SK-N-SH (cell line): ENCODE measurements around the gene PKD1. TPM values are rescaled to one million over a fixed set of nuclear protein-coding genes. Genes with fewer than 3 reads are reported as not detected.

Experiments used
- CTCF ChIA-PET: fragments of 300-600, 350-600 bp; formaldehyde crosslinking; extraction: SDS; loops from one replicate; lab custom pipeline; 2021; lab: Yijun Ruan, JAX
- POLR2A ChIA-PET: fragments of 350-600 bp; sonication (Branson Sonifier 250); formaldehyde crosslinking; extraction: SDS; loops from one replicate; lab custom pipeline; 2020; ENCODE audit warnings: antibody characterized with exemption, inconsistent platforms; lab: Yijun Ruan, JAX
- DNase-seq: peaks from one replicate; pipeline ENCODE4 v3.0.0; 2012
- H2AFZ ChIP-seq: fragments of 200-600 bp; sonication (generic); 2 replicates; pipeline ENCODE4 v1.8.1; 2016; ENCODE audit warnings: antibody characterized with exemption, mild to moderate bottlenecking, low read depth
- H3F3A ChIP-seq: fragments of 200-600 bp; sonication (generic); replicated peaks from 2 replicates; pipeline ENCODE3; 2016; ENCODE audit warnings: antibody characterized with exemption, mild to moderate bottlenecking; ENCODE audit not compliant: insufficient read depth
- H3K27ac ChIP-seq, 2 experiments: fragments of 200-500 bp in 1 of 2; fragments of 200-600 bp in 1 of 2; sonication (Bioruptor generic) in 1 of 2; sonication (generic), shearing (Covaris generic) in 1 of 2; 2 replicates each; pipeline versions ENCODE4 v1.5.1 to v1.6.1; 2014 to 2016; ENCODE audit warnings: low read depth in 2 of 2, inconsistent platforms in 1 of 2, low read length in 1 of 2, mild to moderate bottlenecking in 1 of 2, mixed read lengths in 1 of 2
- H3K27me3 ChIP-seq: fragments of 200-600 bp; sonication (generic), shearing (Covaris generic); 2 replicates; pipeline ENCODE4 v1.6.1; 2016; ENCODE audit warnings: mixed run types; ENCODE audit not compliant: insufficient read depth
- H3K36me3 ChIP-seq, 2 experiments: fragments of 200-500 bp in 1 of 2; fragments of 200-600 bp in 1 of 2; sonication (Bioruptor generic) in 1 of 2; sonication (generic) in 1 of 2; replicated peaks in 1 of 2; 2 replicates each; pipeline versions ENCODE3 to v1.5.1; 2014 to 2016; ENCODE audit warnings: low read length in 1 of 2, mild to moderate bottlenecking in 1 of 2; ENCODE audit not compliant: insufficient read depth in 2 of 2, control insufficient read depth in 1 of 2
- H3K4me1 ChIP-seq, 2 experiments: fragments of 200-500 bp in 1 of 2; fragments of 200-600 bp in 1 of 2; sonication (Bioruptor generic) in 1 of 2; sonication (generic), shearing (Covaris generic) in 1 of 2; 2 replicates each; pipeline versions ENCODE4 v1.5.1 to v1.6.1; 2014 to 2016; ENCODE audit warnings: low read depth in 1 of 2, low read length in 1 of 2, mixed run types in 1 of 2; ENCODE audit not compliant: insufficient read depth in 2 of 2, control insufficient read depth in 1 of 2
- H3K4me2 ChIP-seq: fragments of 200-600 bp; sonication (generic), shearing (Covaris generic); 2 replicates; pipeline ENCODE4 v1.6.1; 2017; ENCODE audit warnings: mixed run types
- H3K4me3 ChIP-seq, 2 experiments: fragments of 200-500 bp in 1 of 2; fragments of 200-600 bp in 1 of 2; sonication (Bioruptor generic) in 1 of 2; sonication (generic), shearing (Covaris generic) in 1 of 2; 2 replicates each; pipeline versions ENCODE4 v1.5.1 to v1.8.1; 2014 to 2016; ENCODE audit warnings: low read depth in 2 of 2, inconsistent platforms in 1 of 2, low read length in 1 of 2, mild to moderate bottlenecking in 1 of 2, mixed read lengths in 1 of 2, moderate library complexity in 1 of 2
- H3K79me2 ChIP-seq: fragments of 200-600 bp; sonication (generic); 2 replicates; pipeline ENCODE4 v1.8.1; 2017; ENCODE audit warnings: mild to moderate bottlenecking; ENCODE audit not compliant: insufficient read depth
- H3K9ac ChIP-seq: fragments of 200-600 bp; sonication (generic); 2 replicates; pipeline ENCODE4 v1.6.1; 2017; ENCODE audit warnings: mixed run types
- H3K9me2 ChIP-seq: fragments of 200-600 bp; sonication (generic); 2 replicates; pipeline ENCODE4 v1.6.1; 2017; ENCODE audit warnings: mixed run types
- H3K9me3 ChIP-seq: fragments of 200-600 bp; sonication (generic); 2 replicates; pipeline ENCODE4 v1.6.1; 2017; ENCODE audit warnings: mixed run types, mild to moderate bottlenecking, moderate library complexity
- H4K20me1 ChIP-seq: fragments of 200-600 bp; sonication (generic); 2 replicates; pipeline ENCODE4 v1.6.1; 2017; ENCODE audit warnings: mild to moderate bottlenecking, mixed run types; ENCODE audit not compliant: insufficient read depth
- ELF1 ChIP-seq: IDR thresholded peaks from 2 replicates; pipeline ENCODE4 v1.4.0; 2012
- EP300 ChIP-seq, 2 experiments: IDR thresholded peaks; 2 replicates each; pipeline versions ENCODE4 v1.4.0 to v1.6.1; 2012; ENCODE audit warnings: borderline replicate concordance in 1 of 2, low read depth in 1 of 2, low read length in 1 of 2
- FOXJ3 ChIP-seq: sonication (generic); formaldehyde crosslinking; IDR thresholded peaks from 2 replicates; pipeline ENCODE4 v1.5.1; 2020; ENCODE audit warnings: mild to moderate bottlenecking, missing genetic modification reagents
- FOXM1 ChIP-seq: IDR thresholded peaks from 2 replicates; pipeline ENCODE4 v1.4.0; 2012; ENCODE audit warnings: low read depth, mild to moderate bottlenecking
- GABPA ChIP-seq: IDR thresholded peaks from 2 replicates; pipeline ENCODE4 v1.4.0; 2012; ENCODE audit warnings: low read depth, mild to moderate bottlenecking
- MXI1 ChIP-seq: IDR thresholded peaks from 2 replicates; pipeline ENCODE4 v1.6.1; 2012; ENCODE audit warnings: mild to moderate bottlenecking, low read depth, low read length, improper control_type of control experiment
- NFIC ChIP-seq: IDR thresholded peaks from 2 replicates; pipeline ENCODE4 v1.4.0; 2012; ENCODE audit warnings: borderline replicate concordance
- NRF1 ChIP-seq: IDR thresholded peaks from 2 replicates; pipeline ENCODE4 v1.6.1; 2012; ENCODE audit warnings: low read depth, mild to moderate bottlenecking, low read length
- PBX3 ChIP-seq: IDR thresholded peaks from 2 replicates; pipeline ENCODE4; 2012
- RCOR1 ChIP-seq: fragments of 150-350 bp; IDR thresholded peaks from 2 replicates; pipeline ENCODE4 v1.6.1; 2017; ENCODE audit warnings: antibody characterized with exemption, low read length
- RFX5 ChIP-seq: IDR thresholded peaks from 2 replicates; pipeline ENCODE4 v1.6.1; 2012; ENCODE audit warnings: mild to moderate bottlenecking, improper control_type of control experiment, low read length
- SMC3 ChIP-seq: IDR thresholded peaks from 2 replicates; pipeline ENCODE4 v1.6.1; 2012; ENCODE audit warnings: low read depth, low read length, improper control_type of control experiment
- TAF1 ChIP-seq: IDR thresholded peaks from 2 replicates; pipeline ENCODE4 v1.6.1; 2012; ENCODE audit warnings: low read depth, mild to moderate bottlenecking, low read length, moderate library complexity, borderline replicate concordance
- TEAD4 ChIP-seq: IDR thresholded peaks from 2 replicates; pipeline ENCODE4 v1.4.0; 2012; ENCODE audit warnings: mild to moderate bottlenecking, borderline replicate concordance; ENCODE audit not compliant: insufficient read depth
- USF1 ChIP-seq: IDR thresholded peaks from 2 replicates; pipeline ENCODE4 v1.4.0; 2012; ENCODE audit warnings: low read depth, borderline replicate concordance
- ZBTB33 ChIP-seq: IDR thresholded peaks from 2 replicates; pipeline ENCODE4 v1.4.0; 2012; ENCODE audit warnings: low read depth, borderline replicate concordance
- WGBS: methylation state at CpG from one replicate; pipeline ENCODE4 v1.1.6; 2017; ENCODE audit warnings: low lambda C conversion rate; 5-methylcytosine and 5-hydroxymethylcytosine counted together
- polyA plus RNA-seq, 3 experiments: library from polyadenylated mRNA; depleted of rRNA; stranded (reverse); fragments of >200 nt; gene quantifications; 2 replicates each; pipeline ENCODE4 v1.2.3, GENCODE V29; 2012

PKD1 gene
- polyA plus RNA-seq, 1 of the 3 experiments (the other 2 are of a cell fraction) = 47.4 TPM

GRCh38 chr16:2084895-2085625 is 50.6 kb downstream of the PKD1 start:
- H3K9ac ChIP-seq = no peak overlapping the region
- H3F3A ChIP-seq = peaks cover 10% of the 10 kb centered on the region
- no peak for DNase-seq
- H4K20me1 ChIP-seq = peaks cover 7% of the 10 kb centered on the region; the same call in 1 of the 2 replicates
- H3K27ac ChIP-seq = no peak overlapping the region; a peak in 1 of 4 replicates
- peaks cover 0 to 93% of the 10 kb centered on the region in 2 experiments for H3K36me3 ChIP-seq
- no peaks in the 10 kb centered on the region; a peak in 1 of 4 replicates for H3K4me1 ChIP-seq
- H3K4me3 ChIP-seq = no peak overlapping the region
- 89% methylated on average over 20 of the region's 29 CpGs for WGBS
- H3K9me3 ChIP-seq = no peaks in the 10 kb centered on the region
- no peak overlapping the region for H3K4me2 ChIP-seq
- H3K79me2 ChIP-seq = no peaks in the 10 kb centered on the region
- no peaks in the 10 kb centered on the region for H3K9me2 ChIP-seq
- TF ChIP-seq FOXM1 (no peak), ELF1 (no peak), ZBTB33 (no peak), USF1 (no peak), PBX3 (no peak), NFIC (no peak), EP300 (IDR thresholded peaks at IDR 0.05; ENCODE audit: borderline replicate concordance in 1 of 2, low read depth in 1 of 2, low read length in 1 of 2) (no peak), RFX5 (no peak), NRF1 (no peak), FOXJ3 (CRISPR knock-in tag) (no peak), GABPA (no peak), TEAD4 (no peak), TAF1 (no peak), SMC3 (no peak), RCOR1 (no peak), MXI1 (no peak)
- CTCF ChIA-PET = interaction anchor here (0.9 to 2.1 kb wide), 3 partner anchors 56 to 81 kb away, joined by 3 to 7 read pairs (median 4); no protein-coding TSS in a partner anchor
- POLR2A ChIA-PET = interaction anchor here (0.7 to 1.0 kb wide), 2 partner anchors 55 to 70 kb away, joined by 3 read pairs; partner anchors contain the start of gene TRAF7
- H2AFZ ChIP-seq = no peak overlapping the region
- H3K27me3 ChIP-seq = no peaks in the 10 kb centered on the region
